Epidermal melanocyte (primary cell): Measurements from ENCODE around the gene MCEE.
"Not testable (repeated sequence)": the region's sequence is repeated elsewhere in the genome, so short reads cannot be mapped to it uniquely, and the experiment has no call there.

Experiments
- DNase-seq: peaks from one replicate; pipeline ENCODE4 v3.0.0; 2011; ENCODE audit warnings: low spot score; ENCODE audit not compliant: insufficient read length

MCEE gene

DNA sequence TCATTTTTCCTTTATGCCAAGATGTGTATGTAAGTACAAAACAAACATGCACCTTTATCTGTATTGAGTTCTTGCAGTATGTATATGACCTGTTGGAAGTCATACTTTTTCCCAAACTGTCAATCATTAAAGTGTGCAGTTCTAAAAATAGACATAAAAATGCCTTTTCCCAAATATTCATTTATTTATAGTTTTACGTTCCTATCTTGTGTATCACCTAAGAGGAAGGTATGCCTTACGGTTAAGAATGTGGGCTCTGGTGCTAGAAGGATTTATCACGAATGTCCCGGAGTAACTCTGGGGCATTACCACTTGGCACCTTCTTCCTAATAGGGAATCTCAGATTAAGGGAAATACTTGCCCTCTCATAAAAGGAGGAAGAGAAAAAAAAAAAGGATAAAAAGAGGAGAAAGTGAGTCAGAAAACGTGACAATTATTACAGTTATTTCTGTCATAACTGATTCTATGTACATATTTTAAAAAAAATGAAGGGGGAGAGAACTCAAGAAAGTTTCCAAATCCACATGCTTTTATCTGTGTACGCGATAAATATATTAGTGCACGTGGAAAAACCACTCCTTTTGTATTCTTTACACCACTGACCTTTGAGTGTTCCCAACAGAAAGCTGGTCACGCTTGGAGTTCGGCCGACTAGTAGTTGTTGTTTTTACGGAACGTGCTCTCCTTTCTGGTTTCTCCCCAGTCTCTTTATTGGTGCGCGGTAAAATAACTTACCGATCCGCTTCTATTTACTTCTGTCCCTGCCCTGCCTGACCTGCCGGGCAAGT is 721 bp downstream of the MCEE start:
- no peak for DNase-seq

DNA sequence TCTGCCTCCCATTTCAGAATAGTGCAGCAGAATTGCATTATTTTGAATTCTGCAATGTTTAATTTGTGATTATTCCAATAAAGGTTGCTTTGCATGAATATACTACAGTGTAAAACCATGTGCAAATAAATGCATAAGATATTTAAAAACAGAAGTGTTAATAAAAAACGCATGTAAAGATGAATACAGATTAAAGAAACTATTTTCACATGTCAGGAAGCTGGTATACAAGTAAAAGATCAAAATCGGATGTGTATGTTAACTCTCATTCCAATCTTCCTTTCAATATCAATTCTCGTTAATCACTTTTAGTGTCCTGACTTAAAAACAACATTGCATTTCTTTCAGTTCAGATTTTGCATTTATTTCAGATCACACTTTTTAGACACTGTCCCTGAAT is 3.1 kb downstream of the MCEE start:
- no peak for DNase-seq

DNA sequence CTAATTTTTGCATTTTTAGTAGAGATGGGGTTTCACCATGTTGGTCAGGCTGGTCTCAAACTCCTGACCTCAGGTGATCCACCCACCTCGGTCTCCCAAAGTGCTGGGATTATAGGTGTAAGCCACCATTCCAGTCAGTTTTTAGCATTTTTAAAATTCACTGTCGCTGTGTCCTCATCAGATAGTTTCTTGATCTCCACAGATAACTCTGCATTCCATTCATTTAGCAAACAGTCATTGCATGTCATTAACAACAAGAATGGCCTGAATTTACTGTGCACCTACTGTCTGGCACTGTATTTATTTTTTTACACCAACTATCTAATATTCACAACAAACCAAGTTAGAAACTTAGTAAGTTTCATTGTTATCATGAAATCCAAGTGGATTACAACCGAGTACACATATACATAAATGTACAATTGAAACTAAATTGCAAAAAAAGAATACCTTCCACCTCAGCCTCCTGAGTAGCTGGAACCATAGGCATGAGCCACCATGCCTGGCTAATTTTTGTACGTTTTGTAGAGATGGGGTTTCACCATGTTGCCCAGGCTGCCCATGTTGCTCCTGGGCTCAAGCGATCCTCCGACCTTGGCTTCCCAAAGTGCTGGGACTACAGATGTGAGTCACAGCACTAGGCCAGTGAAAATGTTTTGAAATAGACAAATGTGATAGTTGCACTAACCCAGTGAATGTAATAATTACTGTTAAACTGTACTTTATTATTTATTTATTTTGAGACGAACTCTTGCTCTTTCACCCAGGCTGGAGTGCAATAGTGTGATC is 4.3 kb downstream of the MCEE start:
- DNase-seq = no peak

DNA sequence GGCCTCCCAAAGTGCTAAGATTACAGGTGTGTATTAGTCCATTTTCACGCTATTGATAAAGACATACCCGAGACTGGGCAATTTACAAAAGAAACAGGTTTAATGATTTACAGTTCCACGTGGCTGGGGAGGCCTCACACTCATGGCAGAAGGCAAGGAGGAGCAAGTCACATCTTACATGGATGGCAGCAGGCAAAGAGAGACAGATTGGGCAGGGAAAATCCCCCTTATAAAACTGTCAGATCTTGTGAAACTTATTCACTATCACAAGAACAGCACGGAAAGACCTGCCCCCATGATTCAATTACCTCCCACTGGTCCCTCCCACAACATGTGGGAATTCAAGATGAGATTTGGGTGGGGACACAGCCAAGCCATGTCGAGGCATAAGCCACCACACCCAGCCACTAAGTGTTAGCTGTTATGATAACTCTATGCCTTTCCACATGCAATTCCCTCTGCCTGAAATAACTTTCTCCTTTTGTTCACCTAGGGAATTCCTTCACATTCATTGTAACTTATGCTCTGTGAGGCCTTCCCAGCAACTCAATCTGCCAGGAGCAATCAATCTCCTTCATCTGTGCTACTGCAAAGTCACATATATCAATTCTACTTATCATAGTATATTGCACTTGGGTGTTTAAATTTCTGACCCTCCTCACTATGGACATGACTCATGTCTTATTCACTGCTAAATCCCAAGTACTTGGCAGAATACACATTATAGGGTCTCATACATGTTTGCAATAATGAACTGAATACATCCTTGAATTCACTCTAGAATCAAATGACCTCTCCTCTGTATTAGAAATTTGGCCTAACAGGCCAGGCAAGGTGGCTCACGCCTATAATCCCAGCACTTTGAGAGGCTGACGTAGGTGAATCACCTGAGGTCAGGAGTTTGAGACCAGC is 7.4 kb downstream of the MCEE start:
- no peak for DNase-seq

DNA sequence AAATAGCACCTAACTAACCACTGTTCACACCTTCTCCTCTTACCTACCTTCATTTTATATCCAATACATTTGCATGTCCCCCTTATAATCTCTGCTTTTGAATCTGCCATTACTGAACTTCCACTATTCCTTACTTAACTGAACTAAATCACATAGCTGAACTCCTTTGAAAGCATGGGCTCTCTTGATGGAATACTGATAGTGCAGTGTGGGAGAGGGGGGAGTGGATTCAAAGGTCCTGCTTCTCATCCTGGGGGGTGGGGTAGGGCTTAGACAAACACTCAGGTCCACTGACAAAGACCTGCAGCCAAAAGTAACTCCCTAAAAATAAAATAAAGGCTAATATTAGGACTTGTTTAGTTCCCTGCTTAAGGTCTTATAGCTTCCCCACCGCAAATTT is 8.6 kb downstream of the MCEE start:
- no peak for DNase-seq

DNA sequence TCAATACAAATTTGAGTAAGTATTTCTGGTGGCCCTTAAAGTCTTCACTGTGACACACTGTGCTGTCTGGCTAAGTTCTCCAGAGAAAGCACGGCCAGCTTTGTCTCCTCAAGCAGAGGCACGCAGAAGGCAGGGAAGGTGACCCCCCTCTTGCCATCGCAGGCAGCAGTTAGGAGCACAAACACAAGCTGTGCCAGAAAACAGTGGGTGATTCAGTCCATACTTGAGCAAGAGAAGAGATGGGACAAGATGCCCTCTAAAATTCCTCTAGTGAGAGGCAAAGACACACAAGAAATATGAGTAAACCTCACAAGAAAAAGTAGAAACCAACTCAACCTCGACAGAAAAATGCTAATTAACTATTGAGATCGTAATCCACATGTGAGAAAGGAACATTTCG is 9.8 kb downstream of the MCEE start:
- DNase-seq = no peak

DNA sequence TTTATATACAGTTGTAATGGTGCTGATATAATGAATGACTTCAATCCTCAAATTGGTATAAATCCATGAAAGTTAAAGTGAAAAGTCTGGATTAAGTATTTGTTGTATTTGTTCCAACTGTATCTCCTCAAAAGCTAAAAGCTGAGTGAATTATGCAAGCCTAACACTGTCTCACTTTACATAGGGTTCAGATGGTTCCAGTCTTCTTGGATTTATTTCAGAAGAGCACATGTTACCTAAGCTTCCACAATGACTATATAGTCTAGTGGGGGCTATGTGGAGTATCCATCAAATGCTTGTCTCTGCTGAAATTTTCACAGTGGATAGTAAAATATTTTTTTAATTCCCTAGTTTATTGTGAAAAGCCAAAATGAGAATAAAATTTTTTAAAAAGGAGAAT is 13.0 kb downstream of the MCEE start:
- DNase-seq = no peak

DNA sequence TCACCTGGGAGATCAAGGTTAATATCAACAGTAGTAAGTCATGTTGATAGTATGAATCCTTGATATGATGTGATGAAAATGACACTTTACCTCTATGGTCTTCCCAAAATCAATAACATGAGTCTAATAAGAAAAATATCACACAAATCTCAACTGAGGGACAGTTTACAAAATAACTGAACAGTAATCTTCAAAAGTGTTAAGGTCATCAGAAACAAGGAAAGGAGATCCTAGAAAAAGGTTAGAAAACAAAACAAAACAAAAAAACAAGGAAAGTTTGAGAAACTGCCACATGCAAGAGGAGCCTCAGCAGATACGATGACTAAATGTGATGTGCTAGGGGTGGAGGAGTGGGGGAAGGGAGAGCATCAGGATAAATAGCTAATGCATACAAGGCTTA is 16.2 kb downstream of the MCEE start:
- DNase-seq = no peak

DNA sequence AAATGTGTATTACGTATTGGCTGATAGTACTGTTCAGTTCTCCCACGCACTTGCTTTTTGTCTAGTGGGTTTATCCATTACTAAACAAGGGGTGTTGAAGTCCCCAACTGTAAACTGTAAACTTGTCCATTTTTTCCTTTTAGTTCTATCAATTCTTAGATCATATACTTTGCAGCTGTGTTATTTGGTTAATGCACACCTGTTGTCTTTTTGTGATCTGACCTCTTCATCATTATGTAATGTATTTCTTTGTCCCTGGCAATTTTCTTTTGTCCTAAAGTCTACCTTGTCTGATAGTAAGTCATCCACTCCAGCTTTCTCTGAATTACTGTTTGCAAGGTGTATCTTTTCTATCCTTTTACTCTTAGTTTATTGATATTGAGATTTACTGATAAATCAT is 21.9 kb downstream of the MCEE start:
- DNase-seq = no peak

DNA sequence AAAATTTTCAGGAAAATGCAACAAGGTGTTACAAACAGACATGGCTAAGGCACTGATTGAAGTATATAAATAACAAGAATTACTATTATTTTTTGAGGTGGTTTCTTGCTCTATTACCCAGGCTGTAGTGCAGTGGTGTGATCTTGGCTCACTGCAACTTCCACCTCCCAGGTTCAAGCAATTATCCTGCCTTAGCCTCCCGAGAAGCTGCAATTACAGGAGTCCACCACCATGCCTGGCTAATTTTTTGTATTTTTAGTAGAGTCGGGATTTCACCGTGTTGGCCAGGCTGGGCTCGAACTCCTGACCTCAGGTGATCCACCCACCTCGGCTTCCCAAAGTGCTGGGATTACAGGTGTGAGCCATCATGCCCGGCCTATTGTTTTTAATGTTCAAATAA is 23.6 kb downstream of the MCEE start:
- DNase-seq = not testable (repeated sequence)

DNA sequence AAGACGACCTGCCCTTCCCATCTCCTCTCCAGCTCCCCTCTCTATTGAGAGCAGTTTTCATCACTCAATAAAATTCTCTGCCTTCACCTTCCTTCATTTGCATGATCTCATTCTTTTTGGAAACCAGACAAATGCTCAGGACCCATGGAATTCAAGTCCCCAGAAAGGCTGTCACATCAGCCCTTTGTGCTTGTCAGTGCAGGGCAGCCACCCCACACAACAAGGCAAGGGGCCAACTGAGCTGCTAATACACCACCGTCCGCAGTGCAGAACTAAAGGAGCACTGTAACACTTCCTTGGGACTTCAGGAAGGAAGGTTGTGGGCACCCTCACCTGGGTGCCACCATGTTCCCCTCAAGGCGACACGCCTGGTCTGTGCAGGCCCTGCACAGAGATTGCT is 26.2 kb downstream of the MCEE start:
- DNase-seq = no peak

DNA sequence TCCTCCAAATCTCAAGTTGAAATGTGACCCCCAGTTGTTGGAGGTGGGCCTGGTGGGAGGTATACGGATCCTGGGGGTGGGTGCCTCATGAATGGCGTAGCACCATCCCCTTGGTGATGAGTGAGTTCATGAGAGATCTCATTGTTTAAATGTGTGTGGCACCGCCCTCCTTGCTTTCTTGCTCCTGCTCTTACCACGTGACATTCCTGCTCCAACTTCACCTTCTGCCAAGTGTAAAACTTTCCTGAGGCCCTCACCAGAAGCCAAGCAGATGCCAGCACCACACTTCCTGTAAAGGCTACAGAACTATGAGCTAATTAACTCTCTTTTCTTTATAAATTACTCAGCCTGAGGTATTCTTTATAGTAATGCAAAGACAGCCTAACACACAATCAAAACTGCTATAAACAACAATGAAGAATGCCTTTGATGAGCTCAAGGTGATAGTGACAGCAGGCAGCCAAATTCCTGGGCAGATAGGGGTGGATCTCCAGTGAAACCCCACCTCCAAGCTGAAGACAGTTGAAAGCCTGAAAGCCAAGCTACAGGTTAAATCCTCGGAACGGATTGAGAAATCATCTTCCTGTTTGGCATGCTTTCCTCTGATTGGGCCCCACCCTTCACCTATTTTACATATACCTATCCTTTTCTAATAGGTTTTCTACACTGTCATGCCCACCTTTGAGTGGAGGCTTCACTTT is 26.9 kb downstream of the MCEE start:
- no peak for DNase-seq

DNA sequence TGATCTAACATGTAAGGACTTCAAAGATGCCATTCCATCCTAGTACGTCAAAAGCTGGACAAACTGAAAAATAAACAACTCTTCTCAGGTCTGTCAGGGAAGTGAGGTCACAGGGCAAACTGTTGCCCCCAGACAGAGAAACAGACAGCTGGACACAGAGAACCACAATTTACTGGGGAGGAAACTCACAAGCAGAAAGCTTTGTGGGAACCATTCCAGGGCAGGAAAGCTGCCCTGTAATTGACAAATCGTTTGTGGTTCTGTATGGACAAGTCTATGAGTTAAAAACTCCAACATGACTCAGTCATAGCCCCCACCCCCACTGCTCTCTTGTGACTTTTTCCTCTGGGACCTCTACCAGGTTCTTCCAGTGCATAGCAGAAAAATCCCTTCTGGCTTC is 28.4 kb downstream of the MCEE start:
- DNase-seq = no peak

DNA sequence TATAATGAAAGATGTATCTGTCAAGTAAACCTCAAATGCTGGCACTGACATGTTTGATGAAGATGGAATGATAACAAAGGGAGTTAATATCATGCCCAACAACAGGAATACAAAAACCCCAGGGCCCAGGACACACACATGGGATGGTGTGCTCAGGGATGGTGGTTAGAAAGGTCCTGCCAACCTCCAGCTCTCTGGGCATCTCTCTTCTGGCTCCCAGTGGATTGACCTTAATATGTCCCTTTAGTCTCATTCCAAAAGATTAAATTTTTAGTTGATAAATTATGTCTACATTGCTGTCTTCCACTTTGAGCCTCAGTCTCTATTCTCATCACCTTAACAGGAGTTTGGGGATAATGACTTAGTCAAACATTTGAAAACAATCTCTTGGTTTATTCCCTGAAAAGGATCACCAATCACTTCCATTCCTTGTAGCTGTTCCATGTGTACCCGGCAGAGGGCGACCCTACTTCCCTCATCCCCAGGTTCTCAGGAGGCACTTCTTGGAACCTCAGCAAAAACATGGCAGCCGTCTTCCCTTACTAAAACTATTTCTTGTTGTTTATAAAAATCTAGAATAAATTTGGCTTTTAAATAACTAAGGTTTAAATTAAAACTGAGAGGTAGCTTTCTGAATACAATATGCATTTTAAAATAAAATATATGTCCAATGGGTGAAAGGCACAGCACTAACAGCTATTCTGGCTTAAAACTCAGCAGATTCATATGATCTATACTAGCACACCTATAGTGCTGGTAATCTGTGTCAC is 29.6 kb downstream of the MCEE start:
- DNase-seq = peak; percentile 77

DNA sequence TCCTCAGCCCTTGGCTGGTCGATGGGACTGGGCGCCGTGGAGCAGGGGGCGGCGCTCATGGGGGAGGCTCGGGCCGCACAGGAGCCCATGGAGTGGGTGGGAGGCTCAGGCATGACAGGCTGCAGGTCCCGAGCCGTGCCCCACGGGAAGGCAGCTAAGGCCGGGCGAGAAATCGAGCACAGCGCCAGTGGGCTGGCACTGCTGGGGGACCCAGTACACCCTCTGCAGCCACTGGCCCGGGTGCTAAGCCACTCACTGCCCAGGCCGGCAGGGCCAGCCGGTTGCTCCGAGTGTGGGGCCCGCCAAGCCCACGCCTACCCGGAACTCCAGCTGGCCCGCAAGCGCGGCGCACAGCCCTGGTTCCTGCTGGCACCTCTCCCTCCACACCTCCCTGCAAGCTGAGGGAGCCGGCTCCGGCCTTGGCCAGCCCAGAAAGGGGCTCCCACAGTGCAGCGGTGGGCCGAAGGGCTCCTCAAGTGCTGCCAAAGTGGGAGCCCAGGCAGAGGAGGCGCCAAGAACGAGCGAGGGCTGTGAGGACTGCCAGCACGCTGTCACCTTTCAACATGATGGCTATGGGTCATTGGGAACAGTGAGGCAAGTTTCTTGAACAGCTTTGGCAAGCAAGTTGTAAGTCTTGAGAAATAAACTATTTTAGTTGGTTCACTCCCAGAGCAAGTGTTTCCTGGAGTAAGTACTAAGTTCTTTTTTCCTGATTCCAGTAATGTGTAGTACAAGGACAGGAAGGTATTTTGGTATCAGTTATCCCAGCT is 37.4 kb downstream of the MCEE start:
- DNase-seq = not testable (repeated sequence)

DNA sequence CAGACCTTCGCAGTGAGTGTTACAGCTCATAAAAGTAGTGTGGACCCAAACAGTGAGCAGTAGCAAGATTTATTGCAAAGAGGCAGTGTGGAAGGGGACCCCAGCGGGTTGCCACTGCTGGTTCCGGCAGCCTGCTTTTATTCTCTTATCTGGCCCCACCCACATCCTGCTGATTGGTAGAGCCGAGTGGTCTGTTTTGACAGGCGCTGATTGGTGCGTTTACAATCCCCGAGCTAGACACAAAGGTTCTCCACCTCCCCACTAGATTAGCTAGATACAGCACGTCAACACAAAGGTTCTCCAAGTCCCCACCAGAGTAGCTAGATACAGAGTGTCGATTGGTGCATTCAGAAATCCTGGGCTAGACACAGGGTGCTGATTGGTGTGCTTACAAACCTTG is 38.2 kb downstream of the MCEE start:
- DNase-seq = not testable (repeated sequence)

DNA sequence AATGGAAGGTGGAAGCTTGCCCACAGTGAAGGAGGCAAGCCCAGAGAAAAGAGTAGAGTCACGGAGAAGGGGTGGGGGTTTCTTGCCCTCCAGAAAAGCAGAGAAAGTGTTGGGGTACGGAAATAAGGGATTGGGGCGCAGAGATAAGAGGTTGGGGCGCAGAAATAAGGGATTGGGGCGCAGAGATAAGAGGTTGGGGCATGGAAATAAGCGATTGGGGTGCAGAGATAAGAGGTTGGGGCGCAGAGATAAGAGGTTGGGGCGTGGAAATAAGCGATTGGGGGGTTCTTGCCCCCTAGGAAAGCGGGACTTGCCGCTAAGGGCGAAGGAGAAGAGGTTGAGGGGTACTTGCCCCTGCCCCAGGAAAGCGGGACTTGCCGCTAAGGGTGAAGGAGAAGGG is 40.6 kb downstream of the MCEE start:
- DNase-seq = not testable (repeated sequence)

DNA sequence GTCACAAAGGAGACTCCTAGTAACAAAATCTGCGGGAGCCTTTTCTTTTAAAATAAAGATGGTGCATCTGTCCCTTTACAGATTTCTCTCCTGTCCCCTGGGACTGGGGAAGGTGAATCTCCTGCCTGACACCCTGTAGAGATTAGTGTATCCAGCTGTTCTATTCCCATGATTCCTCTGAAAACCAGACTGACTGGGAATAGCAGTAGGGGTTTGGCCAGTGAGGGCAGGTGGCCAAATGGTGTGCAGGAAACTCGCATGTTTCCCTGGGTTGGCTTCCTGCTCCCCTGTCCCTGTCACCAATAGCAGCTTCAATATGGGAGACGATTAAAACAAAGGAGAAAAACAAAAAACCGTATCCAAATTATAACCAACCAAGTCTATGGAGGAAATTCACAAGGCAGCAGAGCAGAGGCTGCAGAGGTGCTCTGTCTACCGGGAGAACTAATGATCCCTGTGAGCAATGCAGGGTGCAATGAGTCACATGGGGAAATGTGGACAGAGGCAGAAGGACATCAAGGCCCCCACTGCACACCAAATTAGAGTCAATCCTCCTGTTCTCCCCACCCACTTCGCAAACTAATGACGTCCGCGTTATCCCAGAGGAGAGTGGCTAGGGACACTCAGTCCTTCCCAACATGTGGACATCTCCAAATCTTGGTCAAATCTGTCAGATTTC is 44.6 kb downstream of the MCEE start:
- not testable (repeated sequence) for DNase-seq

DNA sequence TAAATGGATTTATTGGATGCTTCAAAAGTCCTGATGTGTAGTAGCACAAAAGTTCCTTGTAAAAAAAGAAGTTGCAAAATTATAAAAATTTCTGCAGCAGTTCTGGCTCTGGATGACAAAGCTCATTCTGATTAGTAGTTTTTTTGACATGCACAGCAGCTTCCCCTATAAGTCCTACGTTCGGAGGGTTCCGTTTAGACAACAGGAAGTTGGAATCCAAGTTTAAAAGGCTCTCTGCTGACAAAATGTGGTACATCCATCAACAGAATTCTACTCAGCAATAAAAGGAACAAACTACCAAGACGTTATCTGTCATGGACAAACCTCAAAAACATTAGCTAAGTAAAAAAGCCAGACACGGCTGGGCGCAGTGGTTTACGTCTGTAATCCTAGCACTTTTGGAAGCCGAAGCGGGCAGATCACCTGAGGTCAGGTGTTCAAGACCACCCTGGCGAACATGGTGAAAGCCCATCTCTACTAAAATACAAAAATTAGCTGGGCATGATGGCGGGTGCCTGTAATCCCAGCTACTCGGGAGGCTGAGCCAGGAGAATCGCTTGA is 46.2 kb downstream of the MCEE start:
- not testable (repeated sequence) for DNase-seq
